Osteoblast (primary cell): ENCODE results near the gene TOR4A. TPM values are rescaled to one million over a fixed set of nuclear protein-coding genes. Genes with fewer than 3 reads are reported as not detected.

Source experiments
- DNase-seq: peaks from one replicate; pipeline ENCODE4 v3.0.0; 2011; ENCODE audit warnings: low spot score, mixed read lengths; ENCODE audit not compliant: insufficient read length; ENCODE audit errors: missing footprints
- H2AFZ ChIP-seq: 2 replicates; pipeline ENCODE4 v1.6.0; 2011; ENCODE audit warnings: mild to moderate bottlenecking, low read length
- H3K27ac ChIP-seq: 2 replicates; pipeline ENCODE4 v1.5.1; 2011; ENCODE audit warnings: mild to moderate bottlenecking, low read depth, low read length, moderate library complexity
- H3K27me3 ChIP-seq: 2 replicates; pipeline ENCODE4 v1.6.0; 2012; ENCODE audit warnings: mild to moderate bottlenecking, control low read depth, inconsistent platforms, low read length, moderate library complexity; ENCODE audit not compliant: insufficient read depth
- H3K36me3 ChIP-seq: 2 replicates; pipeline ENCODE4 v1.5.1; 2011; ENCODE audit warnings: mild to moderate bottlenecking, low read length, control low read depth, moderate library complexity; ENCODE audit not compliant: insufficient read depth
- H3K4me1 ChIP-seq: 2 replicates; pipeline ENCODE4 v1.5.1; 2011; ENCODE audit warnings: mild to moderate bottlenecking, low read length, control low read depth, moderate library complexity; ENCODE audit not compliant: insufficient read depth
- H3K4me2 ChIP-seq: 2 replicates; pipeline ENCODE4 v1.6.0; 2011; ENCODE audit warnings: mild to moderate bottlenecking, low read length; ENCODE audit not compliant: insufficient read depth
- H3K4me3 ChIP-seq: fragments of 200-600 bp; sonication (generic); 3 replicates; pipeline ENCODE4 v1.5.1; 2012; ENCODE audit warnings: mild to moderate bottlenecking, low read length, inconsistent platforms; ENCODE audit not compliant: insufficient read depth
- H3K79me2 ChIP-seq: 2 replicates; pipeline ENCODE4 v1.6.0; 2012; ENCODE audit warnings: mild to moderate bottlenecking, low read length, control low read depth, inconsistent platforms; ENCODE audit not compliant: insufficient read depth
- H3K9me3 ChIP-seq: 2 replicates; pipeline ENCODE4 v1.5.1; 2011; ENCODE audit warnings: low read depth, low read length, control low read depth
- H4K20me1 ChIP-seq: 2 replicates; pipeline ENCODE4 v1.6.0; 2012; ENCODE audit warnings: mild to moderate bottlenecking, low read length, control low read depth; ENCODE audit not compliant: insufficient read depth
- total RNA-seq: library from RNA; depleted of rRNA; stranded (reverse); fragments of >200 nt; gene quantifications from 2 replicates; pipeline ENCODE4 v1.2.3, GENCODE V29; 2012
- TF ChIP-seq, protein P1 (sequence below): IDR thresholded peaks from 2 replicates; pipeline ENCODE4 v1.5.1; 2011; ENCODE audit warnings: mild to moderate bottlenecking, low read depth, low read length, moderate library complexity; ENCODE audit errors: extremely low read depth

TOR4A gene
- total RNA-seq, 1 donor = 2.5 TPM

- DNase-seq = no peak
- H3K27me3 ChIP-seq = peaks cover 56% of the 10 kb centered on the region
- H3K9me3 ChIP-seq = peaks cover 3% of the 10 kb centered on the region
- no peak overlapping the region for H2AFZ ChIP-seq
- H3K4me3 ChIP-seq = no peak overlapping the region
- TF ChIP-seq, protein P1, sequence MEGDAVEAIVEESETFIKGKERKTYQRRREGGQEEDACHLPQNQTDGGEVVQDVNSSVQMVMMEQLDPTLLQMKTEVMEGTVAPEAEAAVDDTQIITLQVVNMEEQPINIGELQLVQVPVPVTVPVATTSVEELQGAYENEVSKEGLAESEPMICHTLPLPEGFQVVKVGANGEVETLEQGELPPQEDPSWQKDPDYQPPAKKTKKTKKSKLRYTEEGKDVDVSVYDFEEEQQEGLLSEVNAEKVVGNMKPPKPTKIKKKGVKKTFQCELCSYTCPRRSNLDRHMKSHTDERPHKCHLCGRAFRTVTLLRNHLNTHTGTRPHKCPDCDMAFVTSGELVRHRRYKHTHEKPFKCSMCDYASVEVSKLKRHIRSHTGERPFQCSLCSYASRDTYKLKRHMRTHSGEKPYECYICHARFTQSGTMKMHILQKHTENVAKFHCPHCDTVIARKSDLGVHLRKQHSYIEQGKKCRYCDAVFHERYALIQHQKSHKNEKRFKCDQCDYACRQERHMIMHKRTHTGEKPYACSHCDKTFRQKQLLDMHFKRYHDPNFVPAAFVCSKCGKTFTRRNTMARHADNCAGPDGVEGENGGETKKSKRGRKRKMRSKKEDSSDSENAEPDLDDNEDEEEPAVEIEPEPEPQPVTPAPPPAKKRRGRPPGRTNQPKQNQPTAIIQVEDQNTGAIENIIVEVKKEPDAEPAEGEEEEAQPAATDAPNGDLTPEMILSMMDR = no peak
- no peak overlapping the region for H3K27ac ChIP-seq
- peaks cover 4% of the 10 kb centered on the region for H3K4me1 ChIP-seq
- H3K79me2 ChIP-seq = no peaks in the 10 kb centered on the region
- peaks cover 3% of the 10 kb centered on the region for H4K20me1 ChIP-seq
- no peak overlapping the region for H3K4me2 ChIP-seq
- no peaks in the 10 kb centered on the region for H3K36me3 ChIP-seq
These were observed 18.5 kb downstream of the TOR4A start for GRCh38 chr9:137295849-137296669.

DNA sequence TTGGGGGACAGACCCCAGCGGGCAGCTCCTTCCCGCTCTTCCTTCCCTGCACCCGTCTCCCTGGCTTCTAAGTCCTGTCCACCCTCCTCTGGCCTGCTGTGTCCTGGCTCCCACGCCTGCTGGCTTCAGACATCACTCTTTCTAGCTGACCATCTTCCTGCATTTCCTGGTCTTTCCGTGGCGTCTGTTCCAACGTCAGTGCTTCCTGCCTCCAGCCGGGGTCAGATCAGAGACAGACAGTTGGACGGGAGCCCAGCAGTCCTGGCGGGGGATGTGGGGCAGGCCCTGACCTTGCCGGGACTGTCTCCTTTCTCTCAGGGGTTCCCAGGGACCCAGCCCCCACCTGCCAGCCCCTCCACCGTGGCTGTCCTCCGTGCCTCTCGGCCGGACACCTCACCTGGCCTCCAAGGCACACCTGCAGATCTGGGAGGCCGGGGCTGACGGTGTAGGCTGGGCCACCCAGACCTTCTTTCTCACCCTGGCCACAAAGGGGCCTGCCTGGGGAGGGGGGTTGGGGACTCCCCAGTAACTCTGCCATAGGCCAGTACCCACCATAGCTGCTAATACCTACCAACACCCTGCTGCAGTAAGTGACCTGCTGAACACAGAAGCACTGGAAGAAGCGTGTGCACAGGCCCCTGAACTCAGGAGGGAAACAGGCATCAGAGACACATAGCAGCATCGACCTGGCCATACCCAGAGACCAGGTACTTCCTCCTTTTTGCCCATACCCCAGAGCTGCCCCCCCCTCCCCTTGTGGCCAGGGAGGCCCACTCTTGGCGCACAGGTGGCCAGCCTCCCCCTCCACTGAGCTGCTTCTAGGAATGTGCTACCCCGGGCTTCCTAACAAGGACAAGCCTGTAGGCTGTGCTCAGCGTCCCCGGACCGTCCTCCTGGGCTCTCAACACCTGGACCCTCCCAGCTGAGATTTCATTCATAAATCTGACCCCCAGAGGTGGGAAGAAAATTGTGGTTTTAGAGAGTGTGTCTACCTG is 19.4 kb downstream of the TOR4A start:
- peaks cover 57% of the 10 kb centered on the region for H3K27me3 ChIP-seq
- H4K20me1 ChIP-seq = peaks cover 3% of the 10 kb centered on the region
- peaks cover 3% of the 10 kb centered on the region for H3K9me3 ChIP-seq
- TF ChIP-seq, protein P1 = no peak
- H3K4me3 ChIP-seq = no peak overlapping the region
- no peak overlapping the region for H2AFZ ChIP-seq
- H3K79me2 ChIP-seq = no peaks in the 10 kb centered on the region
- H3K4me2 ChIP-seq = no peak overlapping the region
- no peak for DNase-seq
- H3K4me1 ChIP-seq = peaks cover 4% of the 10 kb centered on the region
- H3K36me3 ChIP-seq = no peaks in the 10 kb centered on the region
- H3K27ac ChIP-seq = no peak overlapping the region

- Histone ChIP-seq H3K9me3 (peaks cover 3% of the 10 kb centered on the region), H3K36me3 (no peaks in the 10 kb centered on the region), H3K27ac (no peak overlapping the region), H4K20me1 (peaks cover 3% of the 10 kb centered on the region), H3K79me2 (no peaks in the 10 kb centered on the region), H3K4me3 (no peak overlapping the region), H3K4me2 (no peak overlapping the region), H3K27me3 (peaks cover 57% of the 10 kb centered on the region), H2AFZ (no peak overlapping the region), H3K4me1 (peaks cover 4% of the 10 kb centered on the region)
- TF ChIP-seq, protein P1 = no peak
- no peak for DNase-seq
These were observed 20.4 kb downstream of the TOR4A start for GRCh38 chr9:137297966-137298365.
